ENCODE results near the gene SCRN2. TPM values are rescaled to one million over a fixed set of nuclear protein-coding genes. Genes with fewer than 3 reads are reported as not detected.

Gene SCRN2
- total RNA-seq, 2 experiments from 2014 or later = 20.6 to 21.0 TPM

GRCh38 chr17:47792979-47793378 is 48.1 kb downstream of the SCRN2 start:
- ChIA-PET CTCF (interaction anchor here (0.6 to 1.1 kb wide), 2 partner anchors 94 to 127 kb away, joined by 3 read pairs; no protein-coding TSS in a partner anchor), POLR2A (no interaction called here)
- DNase-seq = no peak
- intact Hi-C loops (cut with micrococcal nuclease) = loop anchor here (5.0 kb wide), 2 partner anchors 61 to 131 kb away; partner anchors contain the start of gene TBX21
- no peaks in the 10 kb centered on the region for H3K9me3 Mint-ChIP-seq
- H3K27me3 Mint-ChIP-seq = peaks cover 38% of the 10 kb centered on the region
- H3K27ac Mint-ChIP-seq = no peak overlapping the region
- no peaks in the 10 kb centered on the region for H3K36me3 Mint-ChIP-seq
- H3K4me3 Mint-ChIP-seq = no peak overlapping the region
- peaks cover 11% of the 10 kb centered on the region for H3K4me1 Mint-ChIP-seq (ENCODE audit: low read depth)

- Mint-ChIP-seq H3K9me3 (no peaks in the 10 kb centered on the region), H3K36me3 (no peaks in the 10 kb centered on the region), H3K27ac (no peak overlapping the region), H3K4me1 (ENCODE audit: low read depth) (peaks cover 11% of the 10 kb centered on the region), H3K4me3 (no peak overlapping the region), H3K27me3 (peaks cover 40% of the 10 kb centered on the region)
- CTCF ChIA-PET = interaction anchor here (0.7 kb wide), 1 partner anchor 9 kb away, joined by 3 read pairs; no protein-coding TSS in a partner anchor
- intact Hi-C loops (cut with micrococcal nuclease) = loop anchor here (5.0 kb wide), 2 partner anchors 60 to 130 kb away; partner anchors contain the start of gene TBX21
- no peak for DNase-seq
- POLR2A ChIA-PET = no interaction called here
These were observed 48.6 kb downstream of the SCRN2 start for GRCh38 chr17:47792457-47792856.

GRCh38 chr17:47791025-47791424 is 50.0 kb downstream of the SCRN2 start:
- ChIA-PET CTCF (interaction anchor here (0.6 to 2.7 kb wide), 5 partner anchors 15 to 126 kb away, joined by 3 to 34 read pairs (median 7); no protein-coding TSS in a partner anchor), POLR2A (interaction anchor here (1.2 kb wide), 1 partner anchor 49 kb away, joined by 3 read pairs; no protein-coding TSS in a partner anchor)
- no peaks in the 10 kb centered on the region for H3K9me3 Mint-ChIP-seq
- peaks cover 41% of the 10 kb centered on the region for H3K27me3 Mint-ChIP-seq
- intact Hi-C loops (cut with micrococcal nuclease) = loop anchor here (5.0 kb wide), 2 partner anchors 59 to 129 kb away; partner anchors contain the start of gene TBX21
- H3K27ac Mint-ChIP-seq = no peak overlapping the region
- H3K4me3 Mint-ChIP-seq = no peak overlapping the region
- peaks cover 11% of the 10 kb centered on the region for H3K4me1 Mint-ChIP-seq (ENCODE audit: low read depth)
- no peaks in the 10 kb centered on the region for H3K36me3 Mint-ChIP-seq
- DNase-seq = no peak

GRCh38 chr17:47789611-47790561 is 51.2 kb downstream of the SCRN2 start:
- ChIA-PET CTCF (interaction anchor here (0.6 to 2.7 kb wide), 32 partner anchors 8 to 427 kb away, joined by 3 to 34 read pairs (median 4); partner anchors contain the start of genes KPNB1, SCRN2 and TBKBP1), POLR2A (interaction anchor here (0.6 to 0.8 kb wide), 2 partner anchors 101 to 114 kb away, joined by 3 to 5 read pairs; no protein-coding TSS in a partner anchor)
- Mint-ChIP-seq H3K27ac (no peak overlapping the region), H3K4me1 (ENCODE audit: low read depth) (peaks cover 11% of the 10 kb centered on the region), H3K9me3 (no peaks in the 10 kb centered on the region), H3K4me3 (peak overlapping the region; percentile 66), H3K27me3 (peaks cover 43% of the 10 kb centered on the region), H3K36me3 (no peaks in the 10 kb centered on the region)
- intact Hi-C loops (cut with micrococcal nuclease) = loop anchor here (5.0 kb wide), 2 partner anchors 58 to 128 kb away; partner anchors contain the start of gene TBX21
- peak; percentile 78 for DNase-seq

Other genes with a start within 250 kb of the SCRN2 start
- 100 to 1,000 TPM; 475 to 488 TPM for gene KPNB1, start 191.4 kb downstream of the SCRN2 start, total RNA-seq
- 10 to 100 TPM; 11.3 to 13.0 TPM for gene TBKBP1, start 147.1 kb downstream of the SCRN2 start, total RNA-seq
- gene TBX21, start 108.0 kb downstream of the SCRN2 start, total RNA-seq = 10 to 100 TPM; 57.7 to 58.2 TPM
- 10 to 100 TPM; 14.7 to 15.6 TPM for gene OSBPL7, start 19.5 kb downstream of the SCRN2 start, total RNA-seq
- 10 to 100 TPM; 69.9 to 72.4 TPM for gene MRPL10, start 9.7 kb downstream of the SCRN2 start, total RNA-seq
- under 1 TPM; 0.29 to 0.59 TPM for gene LRRC46, start 9.6 kb downstream of the SCRN2 start, total RNA-seq
- gene SP6, start 9.9 kb upstream of the SCRN2 start, total RNA-seq = under 1 TPM; 0.10 to 0.12 TPM
- 10 to 100 TPM; 15.1 to 17.2 TPM for gene SP2, start 55.0 kb upstream of the SCRN2 start, total RNA-seq
- gene PNPO, start 100.3 kb upstream of the SCRN2 start, total RNA-seq = 10 to 100 TPM; 32.5 to 34.4 TPM
- not detected for gene PRR15L, start 116.6 kb upstream of the SCRN2 start, total RNA-seq
- gene CDK5RAP3, start 129.8 kb upstream of the SCRN2 start, total RNA-seq = 100 to 1,000 TPM; 170 to 183 TPM
- 1 to 10 TPM; 4.9 to 6.2 TPM for gene COPZ2, start 196.5 kb upstream of the SCRN2 start, total RNA-seq
- gene NFE2L1, start 207.1 kb upstream of the SCRN2 start, total RNA-seq = 10 to 100 TPM; 82.4 to 84.1 TPM

Data from activated CD4-positive, alpha-beta memory T cell treated with anti-CD3 and anti-CD28 coated beads for 36 hours (primary cell).